Panc1 (cell line): Measurements from ENCODE around the gene DCAKD.

Experiments
- CTCF ChIP-seq: fragments of 450-650 bp; IDR thresholded peaks from 2 replicates; pipeline ENCODE4 v1.5.1; 2017; ENCODE audit warnings: mild to moderate bottlenecking
- SIN3A ChIP-seq: IDR thresholded peaks from 2 replicates; pipeline ENCODE4 v1.6.1; 2012; ENCODE audit warnings: low read depth, mild to moderate bottlenecking, low read length, moderate library complexity, borderline replicate concordance; ENCODE audit not compliant: insufficient read depth
- TCF7L2 ChIP-seq: IDR thresholded peaks from 2 replicates; pipeline ENCODE4 v1.6.1; 2011; ENCODE audit warnings: mild to moderate bottlenecking, low read depth, low read length, inconsistent platforms
- TF ChIP-seq, protein P1 (sequence below), 2 experiments: IDR thresholded peaks; 2 replicates each; pipeline ENCODE4 v1.6.1; 2011 to 2012; ENCODE audit warnings: low read depth in 2 of 2, control low read depth in 1 of 2, low read length in 1 of 2, mild to moderate bottlenecking in 1 of 2, moderate library complexity in 1 of 2; ENCODE audit not compliant: insufficient read depth in 1 of 2

GRCh38 chr17:44978807-44979206 is 72.6 kb downstream of the DCAKD start:
- TF ChIP-seq CTCF (no peak), TCF7L2 (no peak), SIN3A (no peak)
- TF ChIP-seq, protein P1, sequence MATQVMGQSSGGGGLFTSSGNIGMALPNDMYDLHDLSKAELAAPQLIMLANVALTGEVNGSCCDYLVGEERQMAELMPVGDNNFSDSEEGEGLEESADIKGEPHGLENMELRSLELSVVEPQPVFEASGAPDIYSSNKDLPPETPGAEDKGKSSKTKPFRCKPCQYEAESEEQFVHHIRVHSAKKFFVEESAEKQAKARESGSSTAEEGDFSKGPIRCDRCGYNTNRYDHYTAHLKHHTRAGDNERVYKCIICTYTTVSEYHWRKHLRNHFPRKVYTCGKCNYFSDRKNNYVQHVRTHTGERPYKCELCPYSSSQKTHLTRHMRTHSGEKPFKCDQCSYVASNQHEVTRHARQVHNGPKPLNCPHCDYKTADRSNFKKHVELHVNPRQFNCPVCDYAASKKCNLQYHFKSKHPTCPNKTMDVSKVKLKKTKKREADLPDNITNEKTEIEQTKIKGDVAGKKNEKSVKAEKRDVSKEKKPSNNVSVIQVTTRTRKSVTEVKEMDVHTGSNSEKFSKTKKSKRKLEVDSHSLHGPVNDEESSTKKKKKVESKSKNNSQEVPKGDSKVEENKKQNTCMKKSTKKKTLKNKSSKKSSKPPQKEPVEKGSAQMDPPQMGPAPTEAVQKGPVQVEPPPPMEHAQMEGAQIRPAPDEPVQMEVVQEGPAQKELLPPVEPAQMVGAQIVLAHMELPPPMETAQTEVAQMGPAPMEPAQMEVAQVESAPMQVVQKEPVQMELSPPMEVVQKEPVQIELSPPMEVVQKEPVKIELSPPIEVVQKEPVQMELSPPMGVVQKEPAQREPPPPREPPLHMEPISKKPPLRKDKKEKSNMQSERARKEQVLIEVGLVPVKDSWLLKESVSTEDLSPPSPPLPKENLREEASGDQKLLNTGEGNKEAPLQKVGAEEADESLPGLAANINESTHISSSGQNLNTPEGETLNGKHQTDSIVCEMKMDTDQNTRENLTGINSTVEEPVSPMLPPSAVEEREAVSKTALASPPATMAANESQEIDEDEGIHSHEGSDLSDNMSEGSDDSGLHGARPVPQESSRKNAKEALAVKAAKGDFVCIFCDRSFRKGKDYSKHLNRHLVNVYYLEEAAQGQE (IDR thresholded peaks at IDR 0.05; ENCODE audit: insufficient read depth in 1 of 2, low read depth in 2 of 2, low read length in 1 of 2): no peak
